Gastrocnemius medialis (tissue), 4 donors: ENCODE results near the gene UBAP2. TPM values are rescaled to one million over a fixed set of nuclear protein-coding genes. Genes with fewer than 3 reads are reported as not detected.

ENCODE experiments used
- ATAC-seq, 2 donors: fragments of 150-250 bp; one replicate each; pipeline ENCODE4 v1.9.1; 2016
- DNase-seq, 2 donors: peaks; one replicate each; pipeline ENCODE4 v3.0.0-alpha.2; 2019
- H3K27ac ChIP-seq, 4 donors: fragments of 200-600 bp; sonication (generic); 1 replicate in 1 of 4; 2 replicates in 3 of 4; pipeline ENCODE4 v1.5.1; 2016 to 2018; ENCODE audit warnings: mild to moderate bottlenecking in 2 of 4, moderate library complexity in 1 of 4
- H3K27me3 ChIP-seq, 3 donors: fragments of 200-600 bp; sonication (generic) in 2 of 3; 1 replicate in 1 of 3; 2 replicates in 2 of 3; pipeline versions ENCODE4 v1.5.1 to v1.6.0; 2016 to 2019; ENCODE audit warnings: mild to moderate bottlenecking in 1 of 3, moderate library complexity in 1 of 3
- H3K36me3 ChIP-seq, 2 donors: fragments of 200-600 bp; sonication (generic) in 1 of 2; one replicate each; pipeline ENCODE4 v1.5.1; 2017 to 2018
- H3K4me1 ChIP-seq, 2 donors: fragments of 200-600 bp; sonication (generic) in 1 of 2; one replicate each; pipeline ENCODE4 v1.5.1; 2016 to 2017; ENCODE audit warnings: mild to moderate bottlenecking in 2 of 2
- H3K4me3 ChIP-seq, 4 donors: fragments of 200-600 bp; sonication (generic) in 3 of 4; 1 replicate in 1 of 4; 2 replicates in 3 of 4; pipeline ENCODE4 v1.5.1; 2016 to 2019; ENCODE audit warnings: mild to moderate bottlenecking in 2 of 4
- H3K9me3 ChIP-seq, 3 donors: fragments of 200-600 bp; sonication (generic) in 2 of 3; 1 replicate in 1 of 3; 2 replicates in 2 of 3; pipeline ENCODE4 v1.5.1; 2016 to 2019
- POLR2A ChIP-seq, 2 donors: fragments of 450-650 bp; IDR thresholded peaks; one replicate each; pipeline ENCODE4 v1.6.1; 2017; ENCODE audit warnings: antibody characterized with exemption in 2 of 2, mild to moderate bottlenecking in 2 of 2, moderate library complexity in 2 of 2
- in situ Hi-C, 4 donors: fragments of 200-750 bp; cut with MboI; loops; one replicate each; pipeline versions ENCODE4 v1.15.0 to v1.8.0; 2017; ENCODE audit warnings: low sequenced_read_pairs in 4 of 4
- intact Hi-C: fragments of 100-400 bp; cut with DNase I; formaldehyde crosslinking; loops from one replicate; pipeline ENCODE4 v1.15.1; 2023; ENCODE audit warnings: low total_unique reads
- total RNA-seq, 4 donors: library from RNA; depleted of rRNA; stranded (reverse); fragments of >200 nt; gene quantifications; one replicate each; pipeline versions ENCODE4 v1.1.0 to v1.2.3, GENCODE V29; 2016
- TF ChIP-seq, protein P1 (sequence below), 5 experiments: fragments of 450-650 bp in 3 of 5; fragments of 200-600 bp in 2 of 5; sonication (generic) in 2 of 5; IDR thresholded peaks in 4 of 5; conservative IDR thresholded peaks in 1 of 5; 1 replicate in 4 of 5; 2 replicates in 1 of 5; pipeline ENCODE4 v1.5.1; 2016 to 2019; ENCODE audit warnings: antibody characterized with exemption in 5 of 5, mild to moderate bottlenecking in 3 of 5, moderate library complexity in 3 of 5

UBAP2 gene
- total RNA-seq, 4 donors from 2014 or later: 14.6 to 26.6 (median 20.9) TPM

DNA sequence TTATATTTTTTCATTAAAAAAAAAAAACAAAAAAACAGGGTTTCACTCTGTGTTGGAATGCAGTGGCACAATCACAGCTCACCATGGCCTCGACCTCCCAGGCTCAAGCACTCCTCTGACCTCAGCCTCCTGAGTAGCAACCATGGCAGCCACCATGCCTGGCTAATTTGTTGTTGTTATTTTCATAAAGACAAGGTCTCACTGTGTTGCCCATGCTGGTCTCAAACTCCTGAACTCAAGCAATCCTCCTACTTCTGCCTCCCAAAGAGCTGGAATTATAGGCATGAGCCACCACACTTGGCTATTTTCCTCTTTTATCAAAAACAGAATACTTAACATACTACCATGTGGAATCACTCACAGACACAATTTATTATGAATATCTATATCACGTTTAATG, 46.7 kb downstream of the UBAP2 start:
- DNase-seq: no peak
- Histone ChIP-seq H3K9me3 (no peaks in the 10 kb centered on the region), H3K27me3 (no peaks in the 10 kb centered on the region), H3K36me3 (peaks cover 0 to 15% of the 10 kb centered on the region in 2 donors), H3K27ac (peak overlapping the region in 3 of 4 donors; percentile 52 to 55 (median 54)), H3K4me3 (no peak overlapping the region), H3K4me1 (peaks cover 6 to 14% of the 10 kb centered on the region in 2 donors)
- in situ Hi-C loops: no loop called here
- intact Hi-C loops: no loop called here
- ATAC-seq: no peak
- TF ChIP-seq POLR2A (IDR thresholded peaks at IDR 0.05): no peak
- TF ChIP-seq, protein P1, sequence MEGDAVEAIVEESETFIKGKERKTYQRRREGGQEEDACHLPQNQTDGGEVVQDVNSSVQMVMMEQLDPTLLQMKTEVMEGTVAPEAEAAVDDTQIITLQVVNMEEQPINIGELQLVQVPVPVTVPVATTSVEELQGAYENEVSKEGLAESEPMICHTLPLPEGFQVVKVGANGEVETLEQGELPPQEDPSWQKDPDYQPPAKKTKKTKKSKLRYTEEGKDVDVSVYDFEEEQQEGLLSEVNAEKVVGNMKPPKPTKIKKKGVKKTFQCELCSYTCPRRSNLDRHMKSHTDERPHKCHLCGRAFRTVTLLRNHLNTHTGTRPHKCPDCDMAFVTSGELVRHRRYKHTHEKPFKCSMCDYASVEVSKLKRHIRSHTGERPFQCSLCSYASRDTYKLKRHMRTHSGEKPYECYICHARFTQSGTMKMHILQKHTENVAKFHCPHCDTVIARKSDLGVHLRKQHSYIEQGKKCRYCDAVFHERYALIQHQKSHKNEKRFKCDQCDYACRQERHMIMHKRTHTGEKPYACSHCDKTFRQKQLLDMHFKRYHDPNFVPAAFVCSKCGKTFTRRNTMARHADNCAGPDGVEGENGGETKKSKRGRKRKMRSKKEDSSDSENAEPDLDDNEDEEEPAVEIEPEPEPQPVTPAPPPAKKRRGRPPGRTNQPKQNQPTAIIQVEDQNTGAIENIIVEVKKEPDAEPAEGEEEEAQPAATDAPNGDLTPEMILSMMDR (IDR thresholded peaks at IDR 0.05 in 4 of 5, conservative IDR thresholded peaks at IDR 0.05 in 1 of 5): no peak

DNA sequence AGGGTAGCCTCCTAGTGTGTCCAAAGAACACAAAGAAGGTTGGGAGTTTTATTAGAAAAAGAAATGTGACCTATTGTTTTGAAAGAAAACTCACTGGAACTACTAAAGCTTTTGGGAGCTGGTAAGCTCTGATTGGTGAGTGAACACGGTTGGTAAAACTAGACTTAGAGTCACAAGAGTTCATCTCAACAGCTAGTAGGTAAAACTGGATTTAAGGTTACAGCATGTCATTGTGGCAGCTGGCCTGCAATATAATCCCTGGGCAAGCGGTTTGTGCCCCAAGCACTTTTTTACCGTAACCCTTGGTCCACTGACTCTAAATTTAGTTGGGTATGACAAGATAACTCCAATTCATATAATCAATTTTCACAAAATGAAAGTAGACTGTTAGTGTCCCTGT, 47.4 kb downstream of the UBAP2 start:
- Histone ChIP-seq H3K4me1 (peaks cover 6 to 14% of the 10 kb centered on the region in 2 donors), H3K27ac (peak overlapping the region; percentile 35 to 55 (median 53)), H3K36me3 (peaks cover 0 to 21% of the 10 kb centered on the region in 2 donors), H3K27me3 (no peaks in the 10 kb centered on the region), H3K9me3 (no peaks in the 10 kb centered on the region), H3K4me3 (no peak overlapping the region)
- TF ChIP-seq, protein P1 (IDR thresholded peaks at IDR 0.05 in 4 of 5, conservative IDR thresholded peaks at IDR 0.05 in 1 of 5): no peak
- TF ChIP-seq POLR2A (IDR thresholded peaks at IDR 0.05): no peak
- peak; percentile 60 to 97 for ATAC-seq
- intact Hi-C loops (no loop called here), in situ Hi-C loops (no loop called here)
- DNase-seq: peak in 1 of 2 donors; percentile 45

DNA sequence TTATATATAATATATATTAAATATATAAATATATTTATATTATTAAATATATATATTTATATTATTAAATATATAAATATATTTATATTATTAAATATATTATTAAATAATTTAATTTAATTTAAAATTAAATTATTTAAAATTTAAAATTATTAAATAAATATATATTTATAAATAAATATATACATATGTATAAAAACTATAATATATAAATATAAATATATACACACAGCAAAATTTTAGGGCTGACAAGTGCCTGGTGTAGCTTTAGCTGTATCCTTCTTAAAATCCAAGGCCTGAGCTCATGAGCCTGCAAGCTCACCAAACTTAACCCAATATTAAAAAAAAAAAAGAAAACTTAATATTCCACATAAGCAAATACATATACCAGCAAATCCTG, 53.2 kb downstream of the UBAP2 start:
- ATAC-seq: no peak
- Histone ChIP-seq H3K27ac (no peak overlapping the region), H3K27me3 (no peaks in the 10 kb centered on the region), H3K4me3 (no peak overlapping the region), H3K36me3 (peaks cover 0 to 37% of the 10 kb centered on the region in 2 donors), H3K9me3 (no peaks in the 10 kb centered on the region), H3K4me1 (no peaks in the 10 kb centered on the region)
- in situ Hi-C loops: no loop called here
- TF ChIP-seq POLR2A (IDR thresholded peaks at IDR 0.05): no peak
- TF ChIP-seq, protein P1 (IDR thresholded peaks at IDR 0.05 in 4 of 5, conservative IDR thresholded peaks at IDR 0.05 in 1 of 5): no peak
- DNase-seq: no peak
- intact Hi-C loops: no loop called here

DNA sequence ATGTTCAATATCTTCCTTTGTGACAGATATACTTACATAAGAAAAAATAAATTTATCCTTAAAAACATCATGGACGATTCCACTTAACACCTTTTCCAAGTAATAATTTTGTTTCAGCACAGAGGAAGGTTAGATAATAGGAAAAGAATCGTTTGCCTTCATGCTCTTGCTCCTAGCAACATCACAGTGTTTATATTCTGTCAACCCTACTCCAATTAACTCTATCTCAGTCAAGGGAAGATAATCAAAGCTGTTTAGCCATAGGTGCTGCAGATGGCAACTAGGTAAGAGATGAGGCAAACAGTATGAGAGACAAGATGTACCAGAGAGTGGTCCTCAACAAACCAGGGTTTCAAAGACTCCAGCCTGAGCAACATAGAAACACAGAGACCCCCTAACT, 55.6 kb downstream of the UBAP2 start:
- Histone ChIP-seq H3K36me3 (peaks cover 0 to 39% of the 10 kb centered on the region in 2 donors), H3K27me3 (no peaks in the 10 kb centered on the region), H3K9me3 (no peaks in the 10 kb centered on the region), H3K27ac (no peak overlapping the region), H3K4me3 (no peak overlapping the region), H3K4me1 (no peaks in the 10 kb centered on the region)
- in situ Hi-C loops: no loop called here
- ATAC-seq: no peak
- no peak for DNase-seq
- intact Hi-C loops: no loop called here
- TF ChIP-seq, protein P1 (IDR thresholded peaks at IDR 0.05 in 4 of 5, conservative IDR thresholded peaks at IDR 0.05 in 1 of 5): no peak

DNA sequence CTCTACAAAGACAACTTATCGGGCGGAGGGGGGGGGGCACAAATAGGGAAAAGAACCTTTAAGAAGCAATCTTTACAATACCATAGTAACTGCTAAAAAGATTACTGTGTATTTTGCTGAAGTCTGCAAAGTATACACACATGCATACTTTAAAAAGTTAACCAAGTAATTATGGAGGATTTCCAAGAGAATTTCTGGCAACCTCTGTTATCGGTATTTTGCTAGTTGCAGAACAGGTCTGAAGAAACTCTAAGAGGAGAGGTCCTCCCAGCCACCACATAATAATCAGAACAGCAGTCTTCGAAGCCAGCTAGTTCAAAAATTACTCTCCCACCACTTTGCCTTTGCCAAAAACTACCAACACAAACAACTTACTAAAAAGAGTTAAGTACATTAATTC, 56.1 kb downstream of the UBAP2 start:
- Histone ChIP-seq H3K9me3 (no peaks in the 10 kb centered on the region), H3K27me3 (no peaks in the 10 kb centered on the region), H3K4me3 (no peak overlapping the region), H3K27ac (no peak overlapping the region), H3K4me1 (no peaks in the 10 kb centered on the region), H3K36me3 (peaks cover 0 to 34% of the 10 kb centered on the region in 2 donors)
- intact Hi-C loops: no loop called here
- no peak for DNase-seq
- TF ChIP-seq POLR2A (IDR thresholded peaks at IDR 0.05): no peak
- TF ChIP-seq, protein P1 (IDR thresholded peaks at IDR 0.05 in 4 of 5, conservative IDR thresholded peaks at IDR 0.05 in 1 of 5): no peak
- ATAC-seq: no peak
- in situ Hi-C loops: no loop called here
